Activated T-cell treated with anti-CD3 and anti-CD28 coated beads for 4 hours (primary cell): ENCODE measurements around the gene TOR1B.

Experiments used
- DNase-seq: peaks from one replicate; pipeline ENCODE4 v3.0.0-alpha.2; 2020

Gene TOR1B

GRCh38 chr9:129849901-129850300, 46.9 kb downstream of the TOR1B start:
- DNase-seq, result no peak

- no peak for DNase-seq
Observed at GRCh38 chr9:129850821-129851550, 48.0 kb downstream of the TOR1B start.

GRCh38 chr9:129851821-129852220, 48.8 kb downstream of the TOR1B start:
- no peak for DNase-seq

- DNase-seq, result no peak
Observed at GRCh38 chr9:129852579-129852978, 49.6 kb downstream of the TOR1B start.

- DNase-seq, result no peak
Observed at GRCh38 chr9:129853614-129854013, 50.6 kb downstream of the TOR1B start.

- DNase-seq, result no peak
Observed at GRCh38 chr9:129854588-129855110, 51.7 kb downstream of the TOR1B start.

- no peak for DNase-seq
Observed at GRCh38 chr9:129857207-129857606, 54.2 kb downstream of the TOR1B start.

- DNase-seq, result no peak
Observed at GRCh38 chr9:129858167-129858962, 55.4 kb downstream of the TOR1B start.
